ENCODE measurements around the gene TMEM53.

The TMEM53 gene

GRCh38 chr1:44619261-44619900, 54.9 kb downstream of the TMEM53 start:
- no peak for TF ChIP-seq CTCF (conservative IDR thresholded peaks at IDR 0.05)
- H3K27ac ChIP-seq, result no peak overlapping the region

- TF ChIP-seq CTCF (conservative IDR thresholded peaks at IDR 0.05), result no peak
- H3K27ac ChIP-seq, result no peak overlapping the region
Observed at GRCh38 chr1:44617703-44618029, 56.6 kb downstream of the TMEM53 start.

- H3K27ac ChIP-seq, result no peak overlapping the region
- TF ChIP-seq CTCF (conservative IDR thresholded peaks at IDR 0.05), result no peak
Observed at GRCh38 chr1:44616991-44617702, 57.1 kb downstream of the TMEM53 start.

- no peak overlapping the region for H3K27ac ChIP-seq
- TF ChIP-seq CTCF (conservative IDR thresholded peaks at IDR 0.05), result no peak
Observed at GRCh38 chr1:44616284-44616990, 57.8 kb downstream of the TMEM53 start.

- H3K27ac ChIP-seq, result no peak overlapping the region
- TF ChIP-seq CTCF (conservative IDR thresholded peaks at IDR 0.05), result no peak
Observed at GRCh38 chr1:44613941-44614340, 60.3 kb downstream of the TMEM53 start.

GRCh38 chr1:44611866-44612265, 62.4 kb downstream of the TMEM53 start:
- H3K27ac ChIP-seq, result no peak overlapping the region
- TF ChIP-seq CTCF (conservative IDR thresholded peaks at IDR 0.05), result no peak

GRCh38 chr1:44611419-44611818, 62.9 kb downstream of the TMEM53 start:
- TF ChIP-seq CTCF (conservative IDR thresholded peaks at IDR 0.05), result no peak
- H3K27ac ChIP-seq, result no peak overlapping the region
